Measurements from ENCODE around the gene MEPCE.
"Not testable (repeated sequence)": the region's sequence is repeated elsewhere in the genome, so short reads cannot be mapped to it uniquely, and the experiment has no call there.

The MEPCE gene

GRCh38 chr7:100434297-100435144 lies 4.9 kb downstream of the MEPCE start:
- DNase-seq, result no peak

DNA sequence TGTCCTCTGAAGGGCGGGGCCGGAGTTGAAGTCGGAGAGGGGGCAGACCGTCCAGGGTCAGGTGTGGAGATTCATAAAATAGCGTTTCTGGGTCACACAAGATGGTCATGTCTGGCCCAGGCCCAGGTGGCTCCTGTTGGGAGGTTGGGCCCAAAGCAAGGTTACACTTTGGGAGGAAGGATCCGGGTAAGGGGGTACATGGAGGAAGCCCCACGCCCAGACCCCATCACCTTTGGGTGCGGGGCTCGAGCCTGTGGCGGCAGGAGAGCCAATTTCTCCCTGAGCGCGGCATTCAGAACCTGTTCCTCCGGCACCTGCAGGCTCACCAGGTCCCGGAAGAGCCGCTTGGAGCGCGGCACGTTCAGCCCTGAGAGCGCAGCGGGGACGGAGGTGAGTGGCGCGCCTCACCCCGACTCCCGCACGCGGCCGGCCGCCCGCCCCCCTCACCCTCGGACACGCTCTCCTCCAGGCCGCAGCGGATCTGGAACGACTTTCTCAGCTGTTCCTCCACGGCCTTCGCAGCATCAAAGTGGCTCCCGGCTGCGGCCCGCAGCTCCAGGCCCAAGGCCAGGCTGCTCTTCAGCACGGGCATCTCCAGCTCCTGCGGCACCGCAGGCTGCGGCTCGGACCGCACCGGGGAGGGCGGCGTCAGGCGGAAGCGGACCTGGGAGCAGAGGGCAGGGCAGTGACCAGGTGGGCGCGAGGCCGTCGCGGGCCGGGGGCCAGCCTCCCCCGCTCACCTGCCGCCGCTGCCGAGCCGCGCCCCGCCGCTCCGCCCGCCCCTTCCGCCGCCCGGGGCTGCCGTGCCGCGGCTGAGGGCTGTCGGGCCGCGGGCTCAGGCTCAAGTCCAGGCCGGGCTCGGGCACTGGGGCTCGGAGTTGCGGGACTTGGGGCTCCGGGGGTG lies 6.0 kb downstream of the MEPCE start:
- DNase-seq, result peak; percentile 46

GRCh38 chr7:100437150-100438100 lies 7.8 kb downstream of the MEPCE start:
- no peak for DNase-seq

DNA sequence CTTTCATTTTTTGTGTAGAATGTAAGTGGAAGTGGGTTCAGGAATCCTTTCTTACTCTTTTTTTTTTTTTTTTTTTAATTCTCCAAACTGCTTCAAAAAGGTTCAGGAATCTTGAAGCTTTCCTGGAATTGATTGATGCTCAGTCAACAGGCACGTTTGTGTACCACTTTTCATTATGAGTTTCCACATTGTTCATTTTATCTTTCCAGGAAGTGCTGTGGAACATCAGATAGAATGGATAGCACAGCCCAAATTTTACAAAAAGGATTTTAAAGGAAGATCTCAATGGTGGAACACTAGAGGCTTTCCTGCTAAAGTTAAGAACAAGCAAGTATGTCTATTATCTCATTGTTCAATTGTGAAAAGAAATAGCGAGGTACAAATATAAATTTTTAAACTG lies 8.5 kb downstream of the MEPCE start:
- no peak for DNase-seq

DNA sequence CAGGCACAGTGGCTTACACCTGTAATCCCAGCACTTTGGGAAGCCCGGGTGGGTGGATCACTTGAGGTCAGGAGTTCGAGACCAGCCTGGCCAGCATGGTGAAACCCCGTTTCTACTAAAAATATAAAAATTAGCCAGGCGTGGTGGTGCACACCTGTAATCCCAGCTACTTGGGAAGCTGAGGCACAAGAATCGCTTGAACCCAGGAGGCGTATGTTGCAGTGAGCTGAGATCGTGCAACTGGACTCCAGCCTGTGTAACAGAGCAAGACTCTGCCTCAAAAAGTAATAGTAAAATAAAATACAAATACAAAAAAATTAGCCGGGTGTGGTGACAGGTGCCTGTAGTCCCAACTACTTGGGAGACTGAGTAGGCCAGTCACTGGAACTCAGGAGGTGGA lies 9.1 kb downstream of the MEPCE start:
- DNase-seq, result not testable (repeated sequence)

DNA sequence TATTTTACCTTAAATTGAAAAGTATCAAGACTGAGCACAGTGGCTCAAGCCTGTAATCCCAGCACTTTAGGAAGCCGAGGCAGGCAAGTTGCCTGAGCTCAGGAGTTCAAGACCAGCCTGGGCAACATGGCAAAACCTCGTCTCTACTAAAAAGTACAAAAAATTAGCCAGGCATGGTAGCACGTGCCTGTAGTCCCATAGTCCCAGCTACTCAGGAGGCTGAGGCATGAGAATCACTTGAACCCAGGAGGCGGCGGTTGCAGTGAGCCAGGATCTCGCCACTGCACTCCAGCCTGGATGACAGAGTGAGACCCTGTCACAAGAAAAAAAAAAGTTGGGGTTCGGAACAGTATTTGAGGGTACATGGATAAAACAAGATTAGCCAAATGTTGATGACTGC lies 9.6 kb downstream of the MEPCE start:
- not testable (repeated sequence) for DNase-seq

DNA sequence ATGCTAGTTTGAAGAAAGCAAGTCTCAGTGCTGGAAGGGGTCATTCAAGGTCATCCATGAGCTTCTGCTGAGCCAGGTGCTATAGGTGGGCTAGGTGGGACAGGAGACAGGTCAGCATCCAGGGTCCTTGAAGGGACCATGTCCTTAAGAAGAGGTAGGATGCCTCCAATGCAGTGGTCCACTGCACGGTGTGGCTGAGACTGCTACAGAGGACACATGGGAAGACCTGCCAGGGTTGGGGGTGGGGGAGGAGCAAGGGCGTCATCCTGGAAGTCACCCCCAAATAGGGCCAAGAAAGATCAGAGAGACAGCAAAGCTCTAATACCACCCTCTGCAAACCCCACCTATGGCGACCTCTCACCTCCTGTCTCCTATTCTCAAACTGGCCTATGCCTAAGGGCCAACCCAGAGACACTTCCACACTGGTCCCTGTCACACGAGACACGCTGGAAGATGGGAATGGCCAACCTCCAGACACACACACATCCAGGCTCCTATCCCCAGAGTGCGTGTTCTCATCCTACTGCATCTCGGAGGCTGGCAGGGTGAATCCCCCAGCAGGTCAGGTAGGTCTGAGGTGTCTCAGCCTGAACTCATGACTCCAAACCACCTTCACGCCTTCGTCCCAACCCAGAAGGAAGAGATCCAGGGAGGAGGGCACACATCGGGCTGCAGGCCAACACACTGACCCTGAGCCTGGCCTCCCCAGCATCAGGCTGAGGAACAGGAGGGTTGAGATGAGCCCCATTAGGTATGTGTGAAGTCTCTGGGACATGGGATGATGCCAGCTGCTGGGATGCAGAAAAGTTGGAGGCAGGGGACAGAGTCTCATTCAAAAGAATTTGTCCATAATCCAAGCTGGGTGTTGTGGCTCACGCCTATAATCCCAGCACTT lies 12.3 kb downstream of the MEPCE start:
- DNase-seq, result no peak

DNA sequence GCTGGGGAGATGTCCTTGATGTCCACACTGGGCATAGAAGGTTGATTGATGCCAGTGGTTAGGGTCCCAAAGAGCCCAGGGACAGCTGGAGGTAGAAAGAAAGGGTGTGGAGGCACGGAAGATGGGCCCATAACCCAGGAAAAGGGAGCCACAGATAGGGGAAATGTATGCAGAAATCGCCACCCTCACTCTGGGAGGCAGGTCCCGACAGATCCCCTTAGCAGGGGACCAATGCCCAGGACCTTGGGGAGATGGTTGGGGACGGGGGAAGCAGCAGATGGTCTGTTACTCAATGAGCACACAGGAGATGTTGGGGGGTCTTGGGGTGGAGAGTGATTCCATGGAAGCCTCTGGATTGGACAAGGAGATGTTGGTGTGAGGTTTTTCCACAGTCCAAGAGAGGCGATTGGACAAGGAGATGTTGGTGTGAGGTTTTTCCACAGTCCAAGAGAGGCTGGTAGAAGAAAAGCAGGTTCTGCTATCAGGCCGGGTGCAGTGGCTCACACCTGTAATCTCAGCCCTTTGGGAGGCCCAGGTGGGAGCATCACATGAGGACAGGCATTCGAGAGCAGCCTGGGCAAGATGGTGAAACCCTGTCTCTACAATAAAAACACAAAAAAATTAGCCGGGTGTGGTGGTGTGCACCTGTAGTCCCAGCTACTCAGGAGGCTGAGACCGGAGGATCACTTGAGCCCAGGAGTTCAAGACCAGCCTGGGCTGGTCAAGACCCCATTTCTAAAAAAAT lies 13.6 kb downstream of the MEPCE start:
- no peak for DNase-seq

GRCh38 chr7:100444311-100445278 lies 15.0 kb downstream of the MEPCE start:
- DNase-seq, result no peak

DNA sequence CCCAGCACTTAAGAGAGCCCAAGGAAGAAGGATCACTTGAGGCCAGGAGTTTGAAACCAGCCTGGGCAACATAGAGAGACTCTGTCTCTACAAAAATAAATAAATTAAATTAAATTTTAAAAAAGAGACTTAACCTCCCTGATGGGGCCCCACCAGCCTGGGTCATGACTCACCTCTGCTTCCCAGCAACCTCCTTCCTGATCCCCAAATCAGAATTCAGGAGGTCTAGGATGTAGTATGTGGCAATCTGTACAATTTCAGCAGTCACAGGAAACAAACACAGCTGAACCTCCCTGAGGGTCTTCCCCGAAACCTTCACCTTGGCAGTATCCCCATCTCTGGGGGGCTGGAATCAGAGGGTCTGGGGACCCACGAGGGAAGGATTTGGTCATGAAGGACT lies 16.4 kb downstream of the MEPCE start:
- no peak for DNase-seq

- not testable (repeated sequence) for DNase-seq
Measured at GRCh38 chr7:100447363-100447762, 17.7 kb downstream of the MEPCE start.

GRCh38 chr7:100449190-100449795 lies 19.7 kb downstream of the MEPCE start:
- DNase-seq, result no peak

DNA sequence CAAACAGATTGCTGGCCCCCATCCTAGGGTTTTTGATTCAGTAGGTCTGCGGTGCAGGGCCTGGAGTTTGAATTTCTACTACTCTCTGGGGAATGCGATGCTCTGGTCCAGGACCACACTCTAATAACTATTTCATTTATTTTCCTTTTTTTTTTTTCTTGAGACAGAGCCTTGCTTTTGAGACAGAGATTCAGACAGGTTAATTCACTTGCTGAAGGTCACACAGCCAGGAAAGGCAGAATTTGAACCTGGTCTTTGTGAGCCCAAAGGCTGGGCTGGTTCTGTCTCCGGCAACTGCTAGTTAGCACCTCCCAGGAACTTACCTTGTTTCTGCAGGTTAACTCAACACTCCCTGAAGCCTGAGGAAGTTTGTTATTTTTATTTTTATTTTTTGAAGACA lies 22.9 kb downstream of the MEPCE start:
- DNase-seq, result no peak

DNA sequence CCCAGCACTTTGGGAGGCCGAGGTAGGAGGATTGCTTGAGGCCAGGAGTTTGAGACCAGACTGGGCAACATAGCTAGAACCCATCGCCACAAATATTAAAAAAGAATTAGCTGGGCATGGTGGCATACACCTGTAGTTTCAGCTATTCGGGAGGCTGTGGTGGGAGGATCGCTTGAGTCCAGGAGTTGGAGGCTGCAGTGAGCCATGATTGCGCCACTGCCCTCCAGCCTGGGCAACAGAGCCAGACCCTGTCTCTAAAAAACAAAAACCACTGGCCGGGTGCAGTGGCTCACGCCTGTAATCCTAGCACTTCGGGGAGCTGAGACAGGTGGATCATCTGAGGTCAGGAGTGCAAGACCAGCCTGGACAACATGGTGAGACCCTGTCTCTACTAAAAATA lies 24.2 kb downstream of the MEPCE start:
- not testable (repeated sequence) for DNase-seq

DNA sequence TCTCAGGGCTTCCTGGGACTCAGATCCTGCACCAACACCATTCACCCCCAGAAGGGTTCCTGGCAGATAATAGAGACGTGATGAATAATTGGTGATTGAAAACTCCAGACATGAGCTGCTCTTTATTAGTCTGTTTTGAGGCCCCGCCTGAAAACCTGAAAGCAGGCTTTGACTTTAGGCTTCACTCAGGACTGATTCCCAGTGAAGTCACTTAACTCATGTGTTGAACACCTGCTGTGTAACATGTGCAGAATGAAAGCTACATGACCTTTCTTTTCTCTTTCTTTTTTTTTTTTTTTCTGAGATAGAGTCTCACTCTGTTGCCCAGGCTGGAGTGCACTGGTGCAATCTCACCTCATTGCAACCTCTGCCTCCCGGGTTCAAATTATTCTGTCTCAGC lies 25.6 kb downstream of the MEPCE start:
- DNase-seq, result no peak

GRCh38 chr7:100456562-100456961 lies 26.9 kb downstream of the MEPCE start:
- DNase-seq, result no peak

GRCh38 chr7:100457033-100457432 lies 27.4 kb downstream of the MEPCE start:
- no peak for DNase-seq

- no peak for DNase-seq
Measured at GRCh38 chr7:100464210-100464660, 34.6 kb downstream of the MEPCE start, which contains the start of gene SPACDR. Gene SPACDR, minus strand, starts transcription at chr7:100464260. Its CDS starts 235 bp downstream, at chr7:100464025.

GRCh38 chr7:100464791-100465190 lies 35.2 kb downstream of the MEPCE start:
- DNase-seq, result no peak
